ENCODE measurements around the gene PRICKLE2.

PRICKLE2 gene, protein sequence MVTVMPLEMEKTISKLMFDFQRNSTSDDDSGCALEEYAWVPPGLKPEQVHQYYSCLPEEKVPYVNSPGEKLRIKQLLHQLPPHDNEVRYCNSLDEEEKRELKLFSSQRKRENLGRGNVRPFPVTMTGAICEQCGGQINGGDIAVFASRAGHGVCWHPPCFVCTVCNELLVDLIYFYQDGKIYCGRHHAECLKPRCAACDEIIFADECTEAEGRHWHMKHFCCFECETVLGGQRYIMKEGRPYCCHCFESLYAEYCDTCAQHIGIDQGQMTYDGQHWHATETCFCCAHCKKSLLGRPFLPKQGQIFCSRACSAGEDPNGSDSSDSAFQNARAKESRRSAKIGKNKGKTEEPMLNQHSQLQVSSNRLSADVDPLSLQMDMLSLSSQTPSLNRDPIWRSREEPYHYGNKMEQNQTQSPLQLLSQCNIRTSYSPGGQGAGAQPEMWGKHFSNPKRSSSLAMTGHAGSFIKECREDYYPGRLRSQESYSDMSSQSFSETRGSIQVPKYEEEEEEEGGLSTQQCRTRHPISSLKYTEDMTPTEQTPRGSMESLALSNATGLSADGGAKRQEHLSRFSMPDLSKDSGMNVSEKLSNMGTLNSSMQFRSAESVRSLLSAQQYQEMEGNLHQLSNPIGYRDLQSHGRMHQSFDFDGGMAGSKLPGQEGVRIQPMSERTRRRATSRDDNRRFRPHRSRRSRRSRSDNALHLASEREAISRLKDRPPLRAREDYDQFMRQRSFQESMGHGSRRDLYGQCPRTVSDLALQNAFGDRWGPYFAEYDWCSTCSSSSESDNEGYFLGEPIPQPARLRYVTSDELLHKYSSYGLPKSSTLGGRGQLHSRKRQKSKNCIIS

DNA sequence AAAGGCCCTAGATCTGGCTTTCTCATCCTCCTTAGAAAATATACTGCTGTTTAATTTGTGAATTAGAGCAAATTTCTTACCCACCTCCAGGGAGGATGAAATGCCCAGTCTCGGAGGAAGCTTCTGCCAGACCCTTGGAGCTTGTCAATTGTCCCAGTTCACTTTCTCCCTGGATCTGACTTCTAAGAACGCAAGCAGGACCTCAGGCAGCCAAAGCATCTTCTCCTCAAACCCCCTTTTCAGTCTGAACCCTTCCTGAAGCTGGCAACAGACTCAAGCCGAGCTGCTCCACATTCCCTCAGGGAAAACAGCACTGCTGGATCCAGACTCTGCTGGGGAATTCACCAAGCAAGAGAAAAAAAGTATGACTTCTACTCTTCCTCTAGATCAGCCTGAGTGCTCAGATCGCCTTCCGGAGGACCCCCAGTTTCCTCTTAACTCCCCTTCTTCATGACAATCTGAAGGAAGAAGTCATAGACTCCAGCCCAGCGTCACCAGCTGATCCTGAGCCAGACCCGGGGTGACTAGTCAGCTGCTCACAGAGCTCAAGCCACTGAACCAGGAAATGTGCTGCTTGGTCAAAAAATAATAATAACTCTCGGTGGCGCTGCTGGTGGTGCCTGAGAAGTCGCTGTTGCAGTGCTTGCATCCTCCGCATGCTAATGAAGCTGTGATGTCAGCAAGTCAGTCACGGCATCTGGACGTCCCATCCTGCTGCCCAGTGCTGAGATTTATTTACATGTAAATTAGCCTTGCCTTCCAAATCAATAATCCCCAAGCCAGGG lies at the start of gene PRICKLE2:
Gene PRICKLE2 (minus strand): TSS at position 641 of the 785 bp plus-strand sequence. CDS start 26,539 bp downstream, outside the sequence.
- DNase-seq = peak; percentile 2 to 86 (median 68)

DNA sequence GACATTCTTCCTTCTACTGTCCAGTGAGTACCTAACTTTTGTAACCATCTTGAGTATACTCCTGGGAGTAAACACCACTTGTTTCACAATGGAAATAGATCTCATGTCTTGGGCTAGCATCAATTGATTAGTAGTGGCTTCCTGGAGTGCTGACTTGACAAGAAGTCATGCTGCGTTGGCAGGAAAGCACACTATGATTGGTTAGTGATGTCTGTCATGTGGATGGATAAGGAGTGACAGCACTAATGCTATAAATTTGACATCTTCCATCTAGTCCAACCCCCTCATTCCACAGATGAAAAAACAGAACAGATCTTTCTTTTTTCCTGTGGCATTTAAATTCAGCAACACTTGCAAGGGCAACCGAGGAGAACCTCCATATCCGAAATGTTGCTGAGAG lies 47.6 kb upstream of the PRICKLE2 start:
- DNase-seq = no peak

DNA sequence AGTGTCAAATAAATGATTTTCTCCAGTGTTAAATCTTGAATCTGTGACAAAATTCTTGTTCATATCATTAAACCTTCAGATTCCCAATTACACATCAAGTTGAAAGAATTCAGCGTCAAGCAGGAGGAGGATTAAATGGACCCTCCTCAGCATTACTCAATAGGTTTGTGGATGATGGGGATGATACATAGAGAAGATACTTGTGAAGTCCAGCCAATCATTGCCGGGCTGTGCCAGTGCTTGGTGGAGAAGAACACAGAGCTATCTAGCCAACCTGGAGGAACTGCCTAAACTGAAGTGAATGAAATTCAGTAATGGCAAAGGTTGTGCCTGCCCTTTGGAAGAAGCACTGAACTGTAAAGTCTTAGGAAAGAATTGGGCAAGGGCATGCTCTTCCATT lies 47.0 kb upstream of the PRICKLE2 start:
- DNase-seq = no peak

DNA sequence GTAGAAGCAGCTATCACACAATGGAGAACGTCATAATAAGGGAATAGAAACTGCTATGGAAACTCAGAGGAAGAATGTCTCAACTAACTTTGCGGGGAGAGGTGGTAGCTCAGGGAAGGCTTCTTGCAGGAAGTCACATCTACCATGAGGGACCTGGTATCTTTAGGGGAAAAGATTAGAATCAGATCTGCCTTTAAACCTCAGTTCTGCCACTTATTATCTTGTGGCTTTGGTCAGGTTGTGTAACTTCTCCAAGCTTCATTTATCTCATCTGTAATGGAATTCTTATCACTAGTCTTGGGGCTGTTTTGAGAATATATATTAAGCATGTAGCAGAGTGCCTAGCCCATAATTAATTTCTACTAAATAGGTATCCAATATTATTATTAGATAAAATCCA lies 46.4 kb upstream of the PRICKLE2 start:
- no peak for DNase-seq

DNA sequence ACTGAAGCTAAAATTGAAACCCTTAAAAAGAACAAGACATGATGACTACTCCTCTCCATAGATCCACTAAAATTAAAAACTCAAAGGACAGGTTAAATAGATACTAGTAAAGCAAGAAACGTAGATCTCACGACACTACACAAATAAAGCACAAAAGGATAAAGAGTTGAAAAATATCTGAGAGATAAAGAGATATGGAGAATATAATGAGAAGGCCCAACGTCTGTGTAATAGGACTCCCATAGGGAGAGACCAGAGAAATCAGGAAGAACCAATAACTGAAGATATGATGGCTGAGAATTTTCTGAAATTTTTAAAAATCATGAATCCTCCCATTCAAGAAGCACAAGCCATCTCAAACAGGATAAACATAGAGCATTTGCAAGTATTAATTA lies 45.6 kb upstream of the PRICKLE2 start:
- DNase-seq = no peak

DNA sequence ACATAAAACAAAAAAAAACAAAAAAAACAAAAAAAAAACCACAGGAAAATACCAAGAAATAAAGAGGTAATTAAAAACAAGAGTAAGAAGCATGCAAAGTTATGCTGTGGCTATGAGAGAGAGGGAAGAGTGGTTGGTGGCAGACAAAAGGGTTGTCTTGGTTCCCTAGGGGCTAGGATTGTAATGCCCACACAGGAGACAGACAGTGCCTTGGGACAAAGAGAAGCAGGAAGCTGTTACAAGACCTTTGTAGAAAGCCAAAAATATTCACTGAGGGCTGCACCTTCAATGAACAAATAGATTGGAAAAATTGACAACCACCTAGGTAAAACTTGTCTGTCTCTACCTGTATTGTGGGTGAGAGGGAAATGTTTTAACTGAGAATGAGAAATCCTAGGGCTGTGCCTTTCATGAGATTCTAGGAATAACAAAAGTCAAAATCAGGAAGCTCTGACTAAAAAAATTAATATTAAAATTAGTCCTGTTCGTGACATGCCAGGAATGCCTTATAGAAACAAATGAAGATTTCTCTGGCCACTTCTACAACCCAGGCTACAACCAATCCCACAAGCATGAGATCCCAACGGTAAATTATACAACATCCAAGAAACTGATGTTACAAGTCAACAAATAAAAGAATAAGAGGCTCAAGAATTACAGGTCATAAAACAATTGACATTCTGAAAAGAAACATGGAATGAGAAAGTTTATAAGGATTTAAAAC lies 45.0 kb upstream of the PRICKLE2 start:
- DNase-seq = no peak

DNA sequence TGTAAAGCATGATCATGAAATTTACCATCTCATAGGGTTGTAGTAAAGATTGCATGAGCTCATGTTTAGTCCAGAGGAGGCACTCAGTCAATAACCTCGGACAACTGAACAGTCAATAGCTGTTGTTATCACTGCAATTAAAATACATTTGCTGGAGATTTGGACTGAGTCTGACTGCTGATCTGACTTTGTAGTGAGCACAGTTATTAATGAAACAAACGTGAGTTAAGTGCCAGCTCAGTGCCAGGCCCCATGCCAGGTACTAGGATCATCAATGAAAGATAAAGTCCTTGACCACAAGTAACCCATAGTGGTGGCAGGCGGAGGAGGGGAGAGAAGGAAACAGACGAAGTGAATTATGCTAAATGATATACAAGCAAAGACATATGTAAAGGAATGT lies 43.7 kb upstream of the PRICKLE2 start:
- no peak for DNase-seq

DNA sequence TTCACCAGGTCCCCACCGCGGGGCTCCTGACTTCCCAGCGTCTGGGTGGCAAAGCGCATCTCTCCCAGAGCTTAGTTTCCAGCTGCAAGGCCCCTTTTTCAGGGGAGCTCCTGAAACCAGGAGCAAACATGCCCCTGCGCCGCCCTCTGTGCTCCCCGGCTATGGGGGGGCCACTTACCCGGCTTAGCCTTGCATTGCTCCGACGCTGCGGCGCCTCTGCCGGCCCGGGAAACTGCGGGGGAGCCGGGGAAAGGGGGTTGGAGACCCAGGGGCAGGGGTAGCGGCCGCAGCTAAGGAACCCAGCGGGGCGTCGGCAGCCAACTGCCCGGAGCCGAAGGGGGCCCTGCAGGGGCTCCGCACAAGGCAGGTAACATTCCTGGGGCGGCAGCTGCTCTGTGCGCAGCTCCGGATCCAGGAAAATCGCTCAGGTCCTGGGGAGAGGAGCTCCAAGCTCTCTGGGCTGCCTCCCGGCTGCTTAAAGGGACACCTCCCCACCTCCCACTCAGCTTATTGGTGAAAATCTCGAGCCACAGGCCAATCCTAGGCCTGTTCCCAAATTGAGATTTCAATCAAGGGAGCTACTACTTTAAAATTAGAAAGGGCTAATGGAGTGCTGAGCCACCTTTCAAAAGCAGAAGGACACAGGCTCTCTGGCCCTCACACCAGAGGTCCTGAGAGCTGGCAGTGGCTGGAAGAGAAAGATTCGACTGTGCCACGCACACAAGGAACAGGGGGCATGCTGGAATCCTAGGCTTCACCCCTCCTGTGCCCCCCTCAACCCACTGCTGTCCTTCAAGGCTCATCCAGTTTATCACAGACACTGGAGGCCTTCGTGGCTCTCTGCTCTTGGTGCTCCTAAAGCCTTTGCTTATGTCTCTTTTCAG lies 42.7 kb upstream of the PRICKLE2 start:
- DNase-seq = peak in 10 of 14 donors; percentile 16 to 68 (median 38)

DNA sequence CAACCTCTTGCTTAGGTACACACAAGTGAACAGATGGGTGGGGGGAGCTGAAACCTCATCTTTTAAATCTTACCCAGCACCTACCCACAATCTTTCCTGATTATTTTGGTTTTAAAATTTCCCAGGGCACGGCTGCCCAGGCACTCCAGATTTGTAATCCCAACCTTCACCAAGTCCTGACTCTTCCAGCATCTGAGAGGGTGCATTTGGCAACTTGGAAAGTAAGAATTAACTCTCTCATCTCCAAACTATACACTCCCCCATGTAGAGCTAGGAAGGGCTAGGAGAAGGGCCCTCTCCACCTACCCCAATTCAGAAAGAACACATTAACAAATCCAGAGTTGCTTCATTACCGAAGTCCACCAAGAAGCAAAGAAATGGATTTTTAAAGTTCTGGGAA lies 41.7 kb upstream of the PRICKLE2 start:
- no peak for DNase-seq

DNA sequence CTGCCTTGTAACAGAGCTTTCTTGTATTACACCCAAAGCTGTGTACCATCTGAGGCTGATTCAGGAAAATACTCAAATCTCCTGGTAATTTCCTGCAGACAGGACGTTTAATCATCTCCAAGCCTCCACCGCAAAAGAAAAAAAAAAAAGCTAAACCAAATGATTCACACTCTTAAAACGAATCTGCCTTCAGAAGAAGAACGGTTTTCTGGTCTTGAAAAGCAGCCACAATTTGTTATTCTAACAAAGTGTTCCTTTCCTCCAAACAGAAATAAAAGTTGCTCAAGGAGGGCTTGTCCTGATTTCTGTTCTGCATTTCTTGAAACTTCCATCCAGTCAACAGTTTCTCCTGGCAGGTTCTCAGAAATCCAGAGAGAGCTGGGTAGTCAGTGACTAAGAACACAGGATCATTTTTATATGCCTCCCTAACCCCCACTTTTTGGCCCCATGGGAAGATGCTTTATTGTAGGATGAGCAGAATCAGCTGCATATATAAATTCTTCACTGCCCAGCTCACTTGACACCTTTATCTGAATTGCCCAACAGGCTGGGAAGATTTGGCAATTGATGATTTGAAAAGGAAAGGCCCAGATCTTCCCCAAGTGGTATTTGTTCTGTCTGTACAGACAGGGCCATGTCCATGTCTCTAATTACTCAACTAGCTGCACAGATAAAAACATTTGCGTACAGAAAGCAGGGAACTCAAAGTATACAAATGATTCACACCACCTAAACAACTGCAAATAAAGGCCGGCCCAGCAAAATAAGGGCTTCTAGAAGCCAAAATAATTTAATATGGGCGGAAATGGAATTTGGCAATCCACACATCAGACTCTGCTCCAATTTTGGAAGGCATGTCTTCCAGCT lies 41.0 kb upstream of the PRICKLE2 start:
- peak in 3 of 14 donors; percentile 2 to 20 (median 3) for DNase-seq

DNA sequence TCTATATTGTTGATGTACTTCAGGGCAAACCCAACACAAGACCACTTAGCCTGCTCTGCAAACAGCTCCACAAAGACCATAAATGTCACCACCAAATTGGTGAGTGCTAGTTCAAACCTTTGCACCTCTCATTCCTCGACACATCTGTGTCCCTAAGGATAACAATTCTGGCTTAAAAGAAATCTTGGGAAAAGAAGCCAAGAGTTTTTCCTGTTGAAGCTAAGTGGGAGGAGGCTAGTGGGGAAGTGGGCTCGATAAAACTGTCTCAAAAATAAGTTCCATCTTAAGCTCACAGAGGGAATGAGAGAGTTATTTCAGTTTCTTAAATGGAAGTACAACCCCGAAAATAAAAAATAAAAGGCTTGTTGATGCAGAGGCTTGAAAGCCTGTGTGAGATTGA lies 40.4 kb upstream of the PRICKLE2 start:
- no peak for DNase-seq

DNA sequence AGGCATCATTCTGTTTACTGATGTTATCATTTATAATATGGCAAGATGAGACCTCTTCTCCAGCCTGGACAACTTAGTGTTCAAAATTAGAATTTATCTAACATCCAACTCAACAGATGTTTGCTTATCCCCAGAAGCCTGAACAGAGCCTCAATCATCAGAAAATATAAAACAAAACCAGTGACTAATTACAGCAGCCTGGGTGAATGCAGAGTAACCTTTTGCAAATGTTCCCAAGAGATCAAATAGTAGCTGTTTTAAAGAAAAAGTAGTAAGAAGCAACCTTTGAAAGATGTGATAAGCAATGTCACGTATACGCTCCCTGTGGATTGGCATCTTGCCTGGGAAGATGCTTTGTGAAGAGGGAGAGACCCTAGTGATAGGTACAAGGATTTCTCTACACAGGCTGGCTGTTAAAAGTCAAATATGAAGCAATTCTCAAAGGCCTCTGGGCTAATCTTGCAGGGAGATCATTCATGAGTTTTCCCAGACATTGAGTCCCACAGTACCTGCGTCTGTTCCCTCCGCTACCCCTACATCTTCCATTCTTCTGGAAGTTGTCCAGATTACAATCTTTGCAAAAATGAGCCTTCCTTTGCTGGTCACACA lies 39.3 kb upstream of the PRICKLE2 start:
- no peak for DNase-seq

DNA sequence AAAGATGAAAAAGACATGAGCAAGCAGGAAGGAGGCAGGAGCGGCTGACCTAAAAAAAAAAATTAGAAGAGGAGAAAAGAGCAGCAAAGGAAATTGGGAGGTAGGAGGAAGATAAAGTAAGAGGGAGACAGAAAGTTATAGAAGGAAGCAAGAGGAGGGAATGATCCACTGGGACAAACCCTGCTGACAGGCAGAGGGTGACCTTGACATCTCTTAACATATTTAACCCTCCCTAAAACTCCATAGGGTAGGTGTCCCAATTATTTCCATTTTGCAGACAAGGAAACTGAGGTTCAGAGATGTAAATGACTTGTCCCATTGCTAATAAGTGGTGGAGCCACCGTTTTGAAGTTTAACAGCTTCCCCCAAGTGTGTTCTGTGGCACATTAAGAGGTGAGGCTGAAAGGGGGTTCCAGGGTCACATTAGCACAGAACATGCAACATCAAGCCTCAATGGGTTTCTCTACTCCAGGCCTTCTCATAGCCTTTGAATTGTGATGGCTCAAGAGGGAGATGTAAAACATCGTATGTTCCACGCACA lies 37.4 kb upstream of the PRICKLE2 start:
- no peak for DNase-seq

DNA sequence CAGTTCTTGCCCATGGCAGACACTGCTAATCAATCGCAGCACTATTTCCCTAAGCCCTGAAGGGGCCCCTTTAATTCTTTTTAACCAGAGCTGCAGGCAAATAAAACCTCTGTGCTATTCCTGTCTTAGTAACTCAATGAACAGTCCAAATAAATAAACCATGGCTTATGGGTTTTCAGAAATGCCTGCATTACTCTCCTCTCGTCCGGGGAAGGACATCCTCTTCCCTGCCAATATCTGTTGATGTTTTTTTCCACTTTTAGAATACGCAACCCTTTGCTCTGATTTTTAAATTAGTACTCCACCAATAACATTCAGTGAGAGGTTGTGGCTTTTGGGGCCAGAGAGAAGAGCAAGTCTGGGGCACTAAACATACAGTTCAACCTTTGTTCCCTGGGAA lies 35.2 kb upstream of the PRICKLE2 start:
- DNase-seq = no peak

DNA sequence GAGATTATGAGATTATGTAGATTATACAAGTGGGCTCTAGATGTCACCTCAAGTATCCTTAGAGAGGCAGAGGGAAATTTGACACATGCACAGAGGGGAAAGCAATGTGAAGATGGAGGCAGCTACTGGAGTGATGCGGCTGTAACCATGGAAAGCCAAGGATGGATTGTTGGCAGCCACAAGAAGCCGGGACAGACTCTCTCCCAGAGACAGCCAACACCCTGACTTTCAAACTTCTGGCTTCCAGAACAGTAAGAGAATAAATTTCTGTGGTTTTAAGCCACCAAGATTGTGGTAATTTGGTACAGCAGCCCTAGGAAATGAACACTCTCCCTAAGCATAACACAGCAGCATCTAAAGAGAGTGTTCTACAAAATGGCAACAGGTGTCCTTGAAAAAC lies 34.4 kb upstream of the PRICKLE2 start:
- no peak for DNase-seq

DNA sequence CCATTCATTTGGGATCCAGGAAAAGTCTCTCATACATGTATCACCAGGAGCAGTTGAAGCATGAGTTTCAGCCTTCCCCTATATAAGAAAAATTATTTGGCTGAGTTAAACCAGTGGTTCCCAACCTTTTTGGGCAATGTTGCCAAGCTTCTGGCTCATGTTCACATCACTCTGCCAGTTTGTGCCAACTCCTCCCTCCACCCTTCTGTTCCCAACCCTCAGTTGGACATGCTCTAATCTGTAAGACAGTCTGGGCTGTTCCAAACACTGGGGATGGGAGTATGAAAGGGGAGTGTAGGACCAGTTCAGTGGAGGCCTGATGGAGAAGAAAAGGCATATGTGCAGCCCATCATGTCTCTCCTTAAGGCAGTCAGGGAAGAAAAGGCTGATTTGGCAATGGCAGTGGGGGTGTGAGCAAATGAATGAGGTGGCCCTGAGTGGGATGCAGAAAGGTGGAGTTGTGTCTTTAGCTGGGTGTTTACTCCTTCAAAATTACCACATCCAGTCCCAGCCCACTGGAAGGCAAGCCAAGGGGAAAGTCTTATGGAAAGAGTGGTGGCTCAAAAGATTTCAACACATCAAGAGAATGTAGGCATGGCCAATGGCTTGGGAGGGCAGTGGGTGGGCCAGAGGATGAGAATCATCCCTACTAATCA lies 32.0 kb upstream of the PRICKLE2 start:
- no peak for DNase-seq

DNA sequence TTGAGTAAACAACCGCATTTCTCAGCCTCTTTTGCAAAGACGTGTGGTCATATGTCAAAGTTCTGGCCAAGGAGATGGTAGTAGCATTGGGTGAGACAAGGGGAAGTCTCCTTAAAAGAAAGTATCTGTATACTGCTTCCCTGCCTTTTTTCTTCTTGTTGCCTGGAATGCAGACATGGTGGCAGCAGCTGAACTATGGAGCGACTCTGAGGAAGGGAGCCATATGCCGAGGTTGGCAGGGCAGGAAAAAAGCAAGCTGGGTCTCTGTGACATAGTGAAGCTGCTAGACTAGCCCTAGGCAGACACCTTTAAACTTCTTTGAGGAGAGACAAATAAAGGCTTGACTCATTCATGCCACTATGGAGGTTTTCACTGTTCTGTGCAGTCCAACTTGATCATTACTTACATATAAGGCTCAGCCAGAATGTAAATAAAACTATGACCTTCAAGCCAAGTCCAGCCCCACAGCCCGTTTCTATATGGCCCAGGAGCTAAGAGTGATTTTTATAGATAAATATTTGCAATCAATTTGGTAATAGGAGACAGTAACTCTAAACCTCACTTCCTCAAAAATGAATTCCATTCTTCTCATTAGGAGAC lies 30.6 kb upstream of the PRICKLE2 start:
- no peak for DNase-seq

DNA sequence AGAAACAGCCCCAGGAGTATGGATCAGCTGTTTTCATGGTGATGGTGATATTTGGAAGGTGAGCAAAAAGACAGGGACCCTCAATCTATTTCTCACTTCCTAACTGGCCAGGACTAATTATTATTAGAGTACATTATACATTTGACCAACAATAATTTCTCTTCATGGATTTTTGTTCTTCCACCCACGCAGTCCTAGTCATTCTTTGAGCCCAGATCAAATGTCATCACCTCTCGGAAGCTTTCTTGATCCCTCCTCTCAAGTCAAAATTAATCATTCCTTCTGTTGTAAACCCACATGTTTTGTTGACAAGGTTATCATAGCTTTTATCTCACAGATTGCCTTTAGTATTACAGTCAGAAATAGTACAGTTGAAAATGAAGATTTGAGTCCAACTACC lies 29.2 kb upstream of the PRICKLE2 start:
- DNase-seq = no peak

Data from C1 segment of cervical spinal cord (tissue), 14 donors.